ENCODE measurements around the gene UBN2. TPM values are rescaled to one million over a fixed set of nuclear protein-coding genes. Genes with fewer than 3 reads are reported as not detected.
A peak's percentile ranks its signal among the peaks of the same experiment; 100 is the strongest.

The UBN2 gene
- total RNA-seq, 6 experiments from 2014 or later: 7.7 to 10.1 (median 9.3) TPM

DNA sequence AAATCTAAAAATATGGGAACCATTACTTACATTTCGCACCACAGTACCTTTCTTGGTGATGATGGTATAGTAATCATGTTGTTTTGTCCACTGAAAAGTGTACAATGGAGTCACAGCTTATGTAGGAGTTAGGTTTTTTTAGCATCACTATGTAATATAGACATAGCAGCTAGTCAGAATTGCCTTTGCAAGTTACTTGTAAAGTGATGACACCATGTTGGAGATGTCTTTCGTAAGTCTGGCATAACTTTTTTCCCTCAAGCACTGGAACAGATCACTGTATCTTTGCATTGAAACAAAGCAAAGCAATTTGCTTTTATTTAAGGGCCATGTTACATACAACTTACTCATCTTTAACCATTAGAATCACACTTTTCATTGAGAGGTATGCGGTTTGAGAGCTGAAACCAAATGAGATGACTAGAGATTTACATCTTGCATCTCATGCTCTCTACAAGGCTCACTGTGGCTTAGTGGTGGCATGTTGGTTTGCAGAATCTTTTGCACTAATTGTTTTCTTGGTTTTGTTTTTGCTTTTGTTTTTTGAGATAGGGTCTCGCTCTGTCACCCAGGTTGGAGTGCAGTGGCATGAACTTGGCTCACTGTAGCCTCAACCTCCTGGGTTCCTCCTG lies 18.3 kb downstream of the UBN2 start:
- Mint-ChIP-seq H3K4me1 (ENCODE audit: low read depth) (peaks cover 23% of the 10 kb centered on the region), H3K27ac (no peak overlapping the region), H3K27me3 (ENCODE audit: insufficient read depth) (no peaks in the 10 kb centered on the region), H3K4me3 (no peak overlapping the region), H3K36me3 (ENCODE audit: low read depth) (peaks cover 25% of the 10 kb centered on the region), H3K9me3 (no peaks in the 10 kb centered on the region)
- TF ChIP-seq, protein P1, sequence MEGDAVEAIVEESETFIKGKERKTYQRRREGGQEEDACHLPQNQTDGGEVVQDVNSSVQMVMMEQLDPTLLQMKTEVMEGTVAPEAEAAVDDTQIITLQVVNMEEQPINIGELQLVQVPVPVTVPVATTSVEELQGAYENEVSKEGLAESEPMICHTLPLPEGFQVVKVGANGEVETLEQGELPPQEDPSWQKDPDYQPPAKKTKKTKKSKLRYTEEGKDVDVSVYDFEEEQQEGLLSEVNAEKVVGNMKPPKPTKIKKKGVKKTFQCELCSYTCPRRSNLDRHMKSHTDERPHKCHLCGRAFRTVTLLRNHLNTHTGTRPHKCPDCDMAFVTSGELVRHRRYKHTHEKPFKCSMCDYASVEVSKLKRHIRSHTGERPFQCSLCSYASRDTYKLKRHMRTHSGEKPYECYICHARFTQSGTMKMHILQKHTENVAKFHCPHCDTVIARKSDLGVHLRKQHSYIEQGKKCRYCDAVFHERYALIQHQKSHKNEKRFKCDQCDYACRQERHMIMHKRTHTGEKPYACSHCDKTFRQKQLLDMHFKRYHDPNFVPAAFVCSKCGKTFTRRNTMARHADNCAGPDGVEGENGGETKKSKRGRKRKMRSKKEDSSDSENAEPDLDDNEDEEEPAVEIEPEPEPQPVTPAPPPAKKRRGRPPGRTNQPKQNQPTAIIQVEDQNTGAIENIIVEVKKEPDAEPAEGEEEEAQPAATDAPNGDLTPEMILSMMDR (IDR thresholded peaks at IDR 0.05): no peak
- DNase-seq: no peak

DNA sequence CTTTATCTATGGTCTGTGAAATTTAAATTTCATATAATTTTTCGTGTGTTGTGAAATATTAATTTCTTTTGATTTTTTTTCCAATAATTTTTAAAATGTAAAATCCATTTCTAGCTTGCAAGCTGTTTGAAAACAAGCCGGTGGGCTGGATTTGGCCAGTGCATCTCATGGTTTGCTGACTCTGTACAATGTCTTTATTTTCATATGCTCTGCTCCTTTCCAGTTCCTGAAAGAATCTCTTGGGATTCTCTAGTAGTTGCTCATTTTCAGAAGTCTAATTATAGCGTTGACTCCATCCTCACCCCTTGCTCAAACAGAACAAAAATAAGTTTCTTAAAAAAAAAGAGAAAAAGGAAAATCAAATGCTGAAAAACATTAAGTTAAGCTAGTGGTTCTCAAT lies 21.4 kb downstream of the UBN2 start:
- H3K4me3 Mint-ChIP-seq: no peak overlapping the region; the same call in 1 of the 2 replicates
- TF ChIP-seq, protein P1 (IDR thresholded peaks at IDR 0.05): no peak
- H3K9me3 Mint-ChIP-seq: no peaks in the 10 kb centered on the region
- H3K36me3 Mint-ChIP-seq (ENCODE audit: low read depth): 0 out of 2 replicates have a peak, but pooled peaks cover 7% of the 10 kb centered on the region
- DNase-seq: peak; percentile 9
- H3K4me1 Mint-ChIP-seq (ENCODE audit: low read depth): peaks cover 14% of the 10 kb centered on the region
- H3K27me3 Mint-ChIP-seq (ENCODE audit: insufficient read depth): no peaks in the 10 kb centered on the region
- no peak overlapping the region for H3K27ac Mint-ChIP-seq

DNA sequence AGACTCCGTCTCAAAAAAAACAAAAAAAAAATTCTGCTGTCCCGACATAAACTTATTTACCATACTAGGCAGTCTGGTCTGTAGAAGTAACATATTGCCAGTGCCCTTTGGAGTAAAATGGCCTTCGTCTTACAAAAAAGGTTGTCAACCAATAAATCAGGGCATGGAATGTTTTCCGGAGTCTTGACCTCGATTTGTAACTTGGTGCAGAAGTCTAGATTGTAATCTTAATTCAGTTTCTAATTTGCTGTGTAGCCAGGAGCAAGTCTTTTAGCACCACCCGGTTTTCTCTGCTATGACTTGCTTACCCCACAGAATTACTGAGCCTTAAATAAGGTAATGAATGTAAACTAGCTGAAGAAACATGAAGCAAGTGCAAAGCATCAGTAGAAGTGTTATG lies 23.2 kb downstream of the UBN2 start:
- Mint-ChIP-seq H3K27me3 (ENCODE audit: insufficient read depth) (no peaks in the 10 kb centered on the region), H3K36me3 (ENCODE audit: low read depth) (0 out of 2 replicates have a peak, but pooled peaks cover 12% of the 10 kb centered on the region), H3K27ac (no peak overlapping the region), H3K4me3 (no peak overlapping the region), H3K4me1 (ENCODE audit: low read depth) (peaks cover 8% of the 10 kb centered on the region; the same call in 1 of the 2 replicates), H3K9me3 (no peaks in the 10 kb centered on the region)
- DNase-seq: no peak
- TF ChIP-seq, protein P1 (IDR thresholded peaks at IDR 0.05): no peak

DNA sequence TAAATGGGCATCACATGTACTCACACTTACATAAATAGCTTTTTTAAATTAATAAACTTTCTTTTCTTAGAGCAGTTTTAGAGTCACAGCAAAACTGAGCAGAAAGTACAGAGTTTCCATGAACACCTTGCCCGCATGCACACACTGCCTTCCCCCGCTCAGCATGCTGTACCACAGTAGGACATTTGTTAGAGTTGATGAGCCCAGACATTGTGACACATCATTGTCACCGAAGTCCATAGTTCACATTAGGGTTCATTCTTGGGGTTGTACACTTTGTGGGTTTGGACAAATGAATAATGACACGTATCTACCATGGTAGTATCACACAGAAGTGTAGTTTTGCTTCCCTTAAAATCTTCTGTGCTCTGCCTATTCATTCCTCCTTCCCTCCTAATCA lies 23.7 kb downstream of the UBN2 start:
- Mint-ChIP-seq H3K27ac (no peak overlapping the region), H3K27me3 (ENCODE audit: insufficient read depth) (no peaks in the 10 kb centered on the region), H3K4me3 (no peak overlapping the region), H3K9me3 (no peaks in the 10 kb centered on the region), H3K36me3 (ENCODE audit: low read depth) (0 out of 2 replicates have a peak, but pooled peaks cover 12% of the 10 kb centered on the region), H3K4me1 (ENCODE audit: low read depth) (peaks cover 8% of the 10 kb centered on the region; the same call in 1 of the 2 replicates)
- TF ChIP-seq, protein P1 (IDR thresholded peaks at IDR 0.05): no peak
- no peak for DNase-seq

DNA sequence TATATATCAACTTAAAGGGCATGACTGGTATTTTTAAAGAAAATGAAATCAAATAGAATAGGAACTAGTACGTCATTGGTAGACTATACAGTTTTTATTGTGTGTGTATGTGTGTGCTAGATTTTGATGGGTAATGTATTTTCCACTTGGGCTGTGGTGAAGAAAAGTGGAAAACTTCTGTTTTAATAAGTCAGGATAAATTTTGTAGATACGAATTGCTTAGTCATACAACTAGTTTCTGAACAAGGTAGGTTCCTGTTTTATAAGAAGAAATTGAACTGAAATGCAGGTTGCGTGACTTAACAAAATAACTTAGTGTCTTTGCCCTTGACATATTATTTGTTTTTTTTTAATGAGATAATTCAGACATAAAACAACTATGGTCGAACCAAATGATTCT lies 24.3 kb downstream of the UBN2 start:
- Mint-ChIP-seq H3K27me3 (ENCODE audit: insufficient read depth) (no peaks in the 10 kb centered on the region), H3K9me3 (no peaks in the 10 kb centered on the region), H3K27ac (no peak overlapping the region), H3K4me1 (ENCODE audit: low read depth) (peaks cover 8% of the 10 kb centered on the region; the same call in 1 of the 2 replicates), H3K36me3 (ENCODE audit: low read depth) (0 out of 2 replicates have a peak, but pooled peaks cover 12% of the 10 kb centered on the region), H3K4me3 (no peak overlapping the region)
- no peak for DNase-seq
- TF ChIP-seq, protein P1 (IDR thresholded peaks at IDR 0.05): no peak

Data from HFFc6 (cell line).